HepG2 (cell line): ENCODE results near the gene HRG. TPM values are rescaled to one million over a fixed set of nuclear protein-coding genes. Genes with fewer than 3 reads are reported as not detected.

Experiments
- ATF1 ChIP-seq: IDR thresholded peaks from 2 replicates; pipeline ENCODE4 v1.6.1; 2016; ENCODE audit warnings: mild to moderate bottlenecking, control low read depth
- DNMT1 ChIP-seq: sonication (generic); formaldehyde crosslinking; IDR thresholded peaks from 2 replicates; pipeline ENCODE4 v1.5.1; 2020; ENCODE audit warnings: mild to moderate bottlenecking, missing genetic modification reagents
- KDM1A ChIP-seq: IDR thresholded peaks from 2 replicates; pipeline ENCODE4 v1.6.1; 2016; ENCODE audit warnings: missing compliant biosample characterization
- KDM5B ChIP-seq: sonication (generic); formaldehyde crosslinking; IDR thresholded peaks from 2 replicates; pipeline ENCODE4 v1.4.0; 2020; ENCODE audit warnings: missing genetic modification reagents, mild to moderate bottlenecking, borderline replicate concordance
- MYNN ChIP-seq: sonication (generic); formaldehyde crosslinking; IDR thresholded peaks from 2 replicates; pipeline ENCODE4 v1.4.0; 2020; ENCODE audit warnings: mild to moderate bottlenecking, low read depth, missing genetic modification reagents
- RXRA ChIP-seq: sonication (generic); formaldehyde crosslinking; IDR thresholded peaks from 2 replicates; pipeline ENCODE4 v1.5.1; 2020; ENCODE audit warnings: missing genetic modification reagents
- SMARCE1 ChIP-seq: fragments of 450-650 bp; IDR thresholded peaks from 2 replicates; pipeline ENCODE4 v1.6.1; 2017; ENCODE audit warnings: borderline replicate concordance
- SP140L ChIP-seq: sonication (generic); formaldehyde crosslinking; IDR thresholded peaks from 2 replicates; pipeline ENCODE4 v1.4.0; 2020; ENCODE audit warnings: missing genetic modification reagents, borderline replicate concordance
- SP2 ChIP-seq: sonication (generic); formaldehyde crosslinking; IDR thresholded peaks from 2 replicates; pipeline ENCODE4 v1.5.1; 2020; ENCODE audit warnings: mild to moderate bottlenecking, missing genetic modification reagents
- SPEN ChIP-seq: sonication (generic); formaldehyde crosslinking; IDR thresholded peaks from 2 replicates; pipeline ENCODE4 v1.5.1; 2020; ENCODE audit warnings: low read depth, mild to moderate bottlenecking, missing genetic modification reagents
- ZMYM2 ChIP-seq: sonication (generic); formaldehyde crosslinking; IDR thresholded peaks from 2 replicates; pipeline ENCODE4 v1.8.0; 2022; ENCODE audit warnings: mild to moderate bottlenecking, missing genetic modification reagents
- ZNF20 ChIP-seq: sonication (generic); formaldehyde crosslinking; IDR thresholded peaks from 2 replicates; pipeline ENCODE4 v1.4.0; 2020; ENCODE audit warnings: mild to moderate bottlenecking, moderate library complexity, missing genetic modification reagents
- ZNF205 ChIP-seq: IDR thresholded peaks from 2 replicates; pipeline ENCODE4 v1.6.1; 2018; ENCODE audit warnings: missing biosample characterization, missing genetic modification reagents
- ZNF256 ChIP-seq: sonication (generic); formaldehyde crosslinking; conservative IDR thresholded peaks from 2 replicates; pipeline ENCODE4 v1.4.0; 2020; ENCODE audit warnings: missing genetic modification reagents
- ZNF263 ChIP-seq: sonication (generic); formaldehyde crosslinking; IDR thresholded peaks from 2 replicates; pipeline ENCODE4 v1.4.0; 2020; ENCODE audit warnings: missing genetic modification reagents
- ZNF562 ChIP-seq: sonication (generic); formaldehyde crosslinking; IDR thresholded peaks from 2 replicates; pipeline ENCODE4 v1.8.0; 2022; ENCODE audit warnings: missing genetic modification reagents, borderline replicate concordance
- ZNF589 ChIP-seq: sonication (generic); formaldehyde crosslinking; conservative IDR thresholded peaks from 2 replicates; pipeline ENCODE4 v1.8.0; 2022; ENCODE audit warnings: mild to moderate bottlenecking, moderate library complexity, missing genetic modification reagents
- ZNF660 ChIP-seq: sonication (generic); formaldehyde crosslinking; IDR thresholded peaks from 2 replicates; pipeline ENCODE4 v1.5.1; 2020; ENCODE audit warnings: mild to moderate bottlenecking, low read depth, missing genetic modification reagents, borderline replicate concordance
- ZNF674 ChIP-seq: sonication (generic); formaldehyde crosslinking; IDR thresholded peaks from 2 replicates; pipeline ENCODE4 v1.5.0; 2020; ENCODE audit warnings: low read depth, mild to moderate bottlenecking, missing genetic modification reagents
- polyA plus RNA-seq, 8 experiments: library from polyadenylated mRNA; depleted of rRNA in 3 of 8; stranded (reverse) in 7 of 8; unstranded in 1 of 8; fragments of >200 nt; fragmentation: Illumina TruSeq in 4 of 8; extraction: Trizol in 4 of 8; gene quantifications; 2 replicates each; pipeline versions ENCODE4 v1.2.1 to v1.2.3, GENCODE V29; 2011 to 2016; ENCODE audit warnings: low read depth in 4 of 8, missing spikeins in 1 of 8, mixed read lengths in 1 of 8; ENCODE audit not compliant: insufficient read depth in 1 of 8
- total RNA-seq, 5 experiments: library from RNA; depleted of rRNA; stranded (reverse); fragments of >200 nt; fragmentation: Illumina TruSeq; extraction: Trizol; gene quantifications; 2 replicates each; pipeline ENCODE4 v1.2.3, GENCODE V29; 2016; ENCODE audit warnings: low read depth in 1 of 5
- TF ChIP-seq, protein P1 (sequence below): fragments of 450-650 bp; IDR thresholded peaks from 2 replicates; pipeline ENCODE4 v1.6.1; 2017; ENCODE audit warnings: mild to moderate bottlenecking
- TF ChIP-seq, protein P2 (sequence below): IDR thresholded peaks from 2 replicates; pipeline ENCODE4 v1.4.0; 2020; ENCODE audit warnings: mild to moderate bottlenecking, missing genetic modification reagents
- TF ChIP-seq, protein P3 (sequence below): sonication (generic); formaldehyde crosslinking; IDR thresholded peaks from 2 replicates; pipeline ENCODE4 v1.4.0; 2020; ENCODE audit warnings: missing genetic modification reagents

The HRG gene
- total and polyA plus RNA-seq, 2 of the 13 experiments (the other 11 are each of a cell fraction or from before 2014, with no cell fraction given), result 0.09 to 0.11 TPM

GRCh38 chr3:186621894-186622650 is 43.7 kb upstream of the HRG start (continued):
- TF ChIP-seq ZNF589, result peak; percentile 22; the same call in 1 of the 2 replicates
- TF ChIP-seq SPEN (CRISPR knock-in tag), result no peak
- no peak for TF ChIP-seq DNMT1 (CRISPR knock-in tag)
- no peak for TF ChIP-seq ZNF263 (CRISPR knock-in tag)
- TF ChIP-seq ZNF562 (CRISPR knock-in tag), result peak; percentile 14; the same call in 1 of the 2 replicates
- no peak for TF ChIP-seq MYNN (CRISPR knock-in tag)
- TF ChIP-seq ATF1 (CRISPR knock-in tag), result 0 out of 2 replicates have a peak, but pooled peaks have one; percentile 31
- no peak for TF ChIP-seq ZNF660 (CRISPR knock-in tag)
- TF ChIP-seq SMARCE1, result no peak
- no peak for TF ChIP-seq SP140L (CRISPR knock-in tag)
- TF ChIP-seq ZMYM2, result no peak
- TF ChIP-seq KDM5B (CRISPR knock-in tag), result peak; percentile 33; the same call in 1 of the 2 replicates
- TF ChIP-seq, protein P1, sequence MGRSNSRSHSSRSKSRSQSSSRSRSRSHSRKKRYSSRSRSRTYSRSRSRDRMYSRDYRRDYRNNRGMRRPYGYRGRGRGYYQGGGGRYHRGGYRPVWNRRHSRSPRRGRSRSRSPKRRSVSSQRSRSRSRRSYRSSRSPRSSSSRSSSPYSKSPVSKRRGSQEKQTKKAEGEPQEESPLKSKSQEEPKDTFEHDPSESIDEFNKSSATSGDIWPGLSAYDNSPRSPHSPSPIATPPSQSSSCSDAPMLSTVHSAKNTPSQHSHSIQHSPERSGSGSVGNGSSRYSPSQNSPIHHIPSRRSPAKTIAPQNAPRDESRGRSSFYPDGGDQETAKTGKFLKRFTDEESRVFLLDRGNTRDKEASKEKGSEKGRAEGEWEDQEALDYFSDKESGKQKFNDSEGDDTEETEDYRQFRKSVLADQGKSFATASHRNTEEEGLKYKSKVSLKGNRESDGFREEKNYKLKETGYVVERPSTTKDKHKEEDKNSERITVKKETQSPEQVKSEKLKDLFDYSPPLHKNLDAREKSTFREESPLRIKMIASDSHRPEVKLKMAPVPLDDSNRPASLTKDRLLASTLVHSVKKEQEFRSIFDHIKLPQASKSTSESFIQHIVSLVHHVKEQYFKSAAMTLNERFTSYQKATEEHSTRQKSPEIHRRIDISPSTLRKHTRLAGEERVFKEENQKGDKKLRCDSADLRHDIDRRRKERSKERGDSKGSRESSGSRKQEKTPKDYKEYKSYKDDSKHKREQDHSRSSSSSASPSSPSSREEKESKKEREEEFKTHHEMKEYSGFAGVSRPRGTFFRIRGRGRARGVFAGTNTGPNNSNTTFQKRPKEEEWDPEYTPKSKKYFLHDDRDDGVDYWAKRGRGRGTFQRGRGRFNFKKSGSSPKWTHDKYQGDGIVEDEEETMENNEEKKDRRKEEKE, result no peak
- no peak for TF ChIP-seq KDM1A (CRISPR knock-in tag)
- TF ChIP-seq, protein P2, sequence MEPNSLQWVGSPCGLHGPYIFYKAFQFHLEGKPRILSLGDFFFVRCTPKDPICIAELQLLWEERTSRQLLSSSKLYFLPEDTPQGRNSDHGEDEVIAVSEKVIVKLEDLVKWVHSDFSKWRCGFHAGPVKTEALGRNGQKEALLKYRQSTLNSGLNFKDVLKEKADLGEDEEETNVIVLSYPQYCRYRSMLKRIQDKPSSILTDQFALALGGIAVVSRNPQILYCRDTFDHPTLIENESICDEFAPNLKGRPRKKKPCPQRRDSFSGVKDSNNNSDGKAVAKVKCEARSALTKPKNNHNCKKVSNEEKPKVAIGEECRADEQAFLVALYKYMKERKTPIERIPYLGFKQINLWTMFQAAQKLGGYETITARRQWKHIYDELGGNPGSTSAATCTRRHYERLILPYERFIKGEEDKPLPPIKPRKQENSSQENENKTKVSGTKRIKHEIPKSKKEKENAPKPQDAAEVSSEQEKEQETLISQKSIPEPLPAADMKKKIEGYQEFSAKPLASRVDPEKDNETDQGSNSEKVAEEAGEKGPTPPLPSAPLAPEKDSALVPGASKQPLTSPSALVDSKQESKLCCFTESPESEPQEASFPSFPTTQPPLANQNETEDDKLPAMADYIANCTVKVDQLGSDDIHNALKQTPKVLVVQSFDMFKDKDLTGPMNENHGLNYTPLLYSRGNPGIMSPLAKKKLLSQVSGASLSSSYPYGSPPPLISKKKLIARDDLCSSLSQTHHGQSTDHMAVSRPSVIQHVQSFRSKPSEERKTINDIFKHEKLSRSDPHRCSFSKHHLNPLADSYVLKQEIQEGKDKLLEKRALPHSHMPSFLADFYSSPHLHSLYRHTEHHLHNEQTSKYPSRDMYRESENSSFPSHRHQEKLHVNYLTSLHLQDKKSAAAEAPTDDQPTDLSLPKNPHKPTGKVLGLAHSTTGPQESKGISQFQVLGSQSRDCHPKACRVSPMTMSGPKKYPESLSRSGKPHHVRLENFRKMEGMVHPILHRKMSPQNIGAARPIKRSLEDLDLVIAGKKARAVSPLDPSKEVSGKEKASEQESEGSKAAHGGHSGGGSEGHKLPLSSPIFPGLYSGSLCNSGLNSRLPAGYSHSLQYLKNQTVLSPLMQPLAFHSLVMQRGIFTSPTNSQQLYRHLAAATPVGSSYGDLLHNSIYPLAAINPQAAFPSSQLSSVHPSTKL (CRISPR knock-in tag), result peak; percentile 19; the same call in 1 of the 2 replicates
- TF ChIP-seq RXRA, result no peak
- TF ChIP-seq, protein P3, sequence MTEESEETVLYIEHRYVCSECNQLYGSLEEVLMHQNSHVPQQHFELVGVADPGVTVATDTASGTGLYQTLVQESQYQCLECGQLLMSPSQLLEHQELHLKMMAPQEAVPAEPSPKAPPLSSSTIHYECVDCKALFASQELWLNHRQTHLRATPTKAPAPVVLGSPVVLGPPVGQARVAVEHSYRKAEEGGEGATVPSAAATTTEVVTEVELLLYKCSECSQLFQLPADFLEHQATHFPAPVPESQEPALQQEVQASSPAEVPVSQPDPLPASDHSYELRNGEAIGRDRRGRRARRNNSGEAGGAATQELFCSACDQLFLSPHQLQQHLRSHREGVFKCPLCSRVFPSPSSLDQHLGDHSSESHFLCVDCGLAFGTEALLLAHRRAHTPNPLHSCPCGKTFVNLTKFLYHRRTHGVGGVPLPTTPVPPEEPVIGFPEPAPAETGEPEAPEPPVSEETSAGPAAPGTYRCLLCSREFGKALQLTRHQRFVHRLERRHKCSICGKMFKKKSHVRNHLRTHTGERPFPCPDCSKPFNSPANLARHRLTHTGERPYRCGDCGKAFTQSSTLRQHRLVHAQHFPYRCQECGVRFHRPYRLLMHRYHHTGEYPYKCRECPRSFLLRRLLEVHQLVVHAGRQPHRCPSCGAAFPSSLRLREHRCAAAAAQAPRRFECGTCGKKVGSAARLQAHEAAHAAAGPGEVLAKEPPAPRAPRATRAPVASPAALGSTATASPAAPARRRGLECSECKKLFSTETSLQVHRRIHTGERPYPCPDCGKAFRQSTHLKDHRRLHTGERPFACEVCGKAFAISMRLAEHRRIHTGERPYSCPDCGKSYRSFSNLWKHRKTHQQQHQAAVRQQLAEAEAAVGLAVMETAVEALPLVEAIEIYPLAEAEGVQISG (CRISPR knock-in tag), result peak; percentile 39; the same call in 1 of the 2 replicates
- no peak for TF ChIP-seq SP2 (CRISPR knock-in tag)
- 0 out of 2 replicates have a peak, but pooled peaks have one; percentile 37 for TF ChIP-seq ZNF674 (CRISPR knock-in tag)
- no peak for TF ChIP-seq ZNF205 (CRISPR knock-in tag)
- TF ChIP-seq ZNF20 (CRISPR knock-in tag), result no peak
- TF ChIP-seq ZNF256 (CRISPR knock-in tag), result no peak
